ENCODE data around the gene PFKFB1.

Gene PFKFB1

GRCh38 chrX:55004231-55004630, 10.2 kb upstream of the PFKFB1 start:
- H2BK5ac ChIP-seq (ENCODE audit: low read length) = no peak overlapping the region
- H3K14ac ChIP-seq (ENCODE audit: low read length) = no peak overlapping the region
- WGBS, 2 donors (ENCODE audit: extremely low coverage in 2 of 2, insufficient read length in 2 of 2, insufficient replicate concordance in 1 of 2) = no CpG with 5 or more reads among the region's 1 CpG
- H3K23ac ChIP-seq (ENCODE audit: low read depth, low read length, poor library complexity) = no peak overlapping the region
- no peak for DNase-seq (ENCODE audit: low spot score)
- H3K27ac ChIP-seq (replicated peaks; ENCODE audit: low read length) = no peak overlapping the region
- H2BK15ac ChIP-seq (ENCODE audit: low read length) = no peak overlapping the region
- H4K91ac ChIP-seq (ENCODE audit: low read depth, low read length, poor library complexity) = no peak overlapping the region
- no peak overlapping the region for H4K8ac ChIP-seq (ENCODE audit: low read depth, low read length)
- no peaks in the 10 kb centered on the region for H3K27me3 ChIP-seq (ENCODE audit: control insufficient read depth in 3 of 3, insufficient read depth in 3 of 3, low read depth in 1 of 3, low read length in 3 of 3)
- no peak overlapping the region for H2AFZ ChIP-seq (ENCODE audit: low read length)
- H3K4me2 ChIP-seq (ENCODE audit: insufficient read depth, low read length, poor library complexity, severe bottlenecking) = no peak overlapping the region
- H3K4me3 ChIP-seq (ENCODE audit: low read length in 2 of 2) = no peak overlapping the region
- H2AK5ac ChIP-seq (ENCODE audit: low read depth, low read length) = no peak overlapping the region
- H3K9ac ChIP-seq (ENCODE audit: low read depth, low read length, poor library complexity) = no peak overlapping the region
- no peak overlapping the region for H2BK120ac ChIP-seq (ENCODE audit: low read depth, low read length)
- H3K4ac ChIP-seq (ENCODE audit: low read length) = no peak overlapping the region
- no peaks in the 10 kb centered on the region for H3K79me1 ChIP-seq (ENCODE audit: low read depth, low read length)
- H3K36me3 ChIP-seq (replicated peaks in 1 of 2; ENCODE audit: control insufficient read depth in 2 of 2, insufficient read depth in 2 of 2, low read length in 2 of 2) = peaks cover 20 to 57% of the 10 kb centered on the region in 2 donors
- no peak overlapping the region for H3K18ac ChIP-seq (ENCODE audit: low read length)
- no peaks in the 10 kb centered on the region for H3K4me1 ChIP-seq (ENCODE audit: control insufficient read depth in 2 of 2, insufficient read depth in 1 of 2, low read depth in 1 of 2, low read length in 2 of 2)
- H3K9me3 ChIP-seq (replicated peaks in 1 of 2; ENCODE audit: control insufficient read depth in 2 of 2, insufficient read depth in 1 of 2, low read depth in 1 of 2, low read length in 2 of 2) = no peaks in the 10 kb centered on the region
- no peak overlapping the region for H2BK12ac ChIP-seq (ENCODE audit: low read length)

GRCh38 chrX:54999717-55000598, 6.0 kb upstream of the PFKFB1 start, which contains the start of gene APEX2:
APEX2 (plus strand) TSS chrX:55000363; CDS start chrX:55000423, 60 bp downstream.
- Histone ChIP-seq H3K4me3 (ENCODE audit: low read length in 2 of 2) (peak within 1 kb of the TSS; percentile 75 to 92), H4K8ac (ENCODE audit: low read depth, low read length) (no peak within 1 kb of the TSS), H3K9ac (ENCODE audit: low read depth, low read length, poor library complexity) (peak within 1 kb of the TSS; percentile 38), H2AK5ac (ENCODE audit: low read depth, low read length) (no peak within 1 kb of the TSS), H3K27me3 (ENCODE audit: control insufficient read depth in 3 of 3, insufficient read depth in 3 of 3, low read depth in 1 of 3, low read length in 3 of 3) (no peaks in the 10 kb centered on the region), H3K36me3 (replicated peaks in 1 of 2; ENCODE audit: control insufficient read depth in 2 of 2, insufficient read depth in 2 of 2, low read length in 2 of 2) (peaks cover 10 to 36% of the 10 kb centered on the region in 2 donors), H3K27ac (replicated peaks; ENCODE audit: low read length) (peak within 1 kb of the TSS; percentile 75), H2BK120ac (ENCODE audit: low read depth, low read length) (no peak within 1 kb of the TSS), H2BK12ac (ENCODE audit: low read length) (no peak within 1 kb of the TSS), H2BK15ac (ENCODE audit: low read length) (no peak within 1 kb of the TSS), H3K79me1 (ENCODE audit: low read depth, low read length) (no peaks in the 10 kb centered on the region), H3K18ac (ENCODE audit: low read length) (no peak within 1 kb of the TSS), H3K4me1 (ENCODE audit: control insufficient read depth in 2 of 2, insufficient read depth in 1 of 2, low read depth in 1 of 2, low read length in 2 of 2) (no peaks in the 10 kb centered on the region), H3K23ac (ENCODE audit: low read depth, low read length, poor library complexity) (no peak within 1 kb of the TSS), H2BK5ac (ENCODE audit: low read length) (no peak within 1 kb of the TSS), H2AFZ (ENCODE audit: low read length) (peak within 1 kb of the TSS; percentile 91), H3K14ac (ENCODE audit: low read length) (no peak within 1 kb of the TSS), H3K4me2 (ENCODE audit: insufficient read depth, low read length, poor library complexity, severe bottlenecking) (peak within 1 kb of the TSS; percentile 51), H3K4ac (ENCODE audit: low read length) (no peak within 1 kb of the TSS), H4K91ac (ENCODE audit: low read depth, low read length, poor library complexity) (no peak within 1 kb of the TSS), H3K9me3 (replicated peaks in 1 of 2; ENCODE audit: control insufficient read depth in 2 of 2, insufficient read depth in 1 of 2, low read depth in 1 of 2, low read length in 2 of 2) (no peaks in the 10 kb centered on the region)
- peak; percentile 72 for DNase-seq (ENCODE audit: low spot score)
- no CpG with 5 or more reads among the region's 55 CpGs for WGBS, 2 donors (ENCODE audit: extremely low coverage in 2 of 2, insufficient read length in 2 of 2, insufficient replicate concordance in 1 of 2)

- no peak overlapping the region for H3K27ac ChIP-seq (replicated peaks; ENCODE audit: low read length)
- no peak overlapping the region for H2BK5ac ChIP-seq (ENCODE audit: low read length)
- H4K91ac ChIP-seq (ENCODE audit: low read depth, low read length, poor library complexity) = no peak overlapping the region
- H3K4me1 ChIP-seq (ENCODE audit: control insufficient read depth in 2 of 2, insufficient read depth in 1 of 2, low read depth in 1 of 2, low read length in 2 of 2) = no peaks in the 10 kb centered on the region
- no peak for DNase-seq (ENCODE audit: low spot score)
- no peak overlapping the region for H2BK120ac ChIP-seq (ENCODE audit: low read depth, low read length)
- no peak overlapping the region for H2BK12ac ChIP-seq (ENCODE audit: low read length)
- no peak overlapping the region for H3K14ac ChIP-seq (ENCODE audit: low read length)
- no peak overlapping the region for H3K23ac ChIP-seq (ENCODE audit: low read depth, low read length, poor library complexity)
- H2BK15ac ChIP-seq (ENCODE audit: low read length) = no peak overlapping the region
- H3K9ac ChIP-seq (ENCODE audit: low read depth, low read length, poor library complexity) = no peak overlapping the region
- H4K8ac ChIP-seq (ENCODE audit: low read depth, low read length) = no peak overlapping the region
- H3K4me3 ChIP-seq (ENCODE audit: low read length in 2 of 2) = no peak overlapping the region
- no peak overlapping the region for H2AK5ac ChIP-seq (ENCODE audit: low read depth, low read length)
- no peak overlapping the region for H3K4me2 ChIP-seq (ENCODE audit: insufficient read depth, low read length, poor library complexity, severe bottlenecking)
- no peak overlapping the region for H3K4ac ChIP-seq (ENCODE audit: low read length)
- no peaks in the 10 kb centered on the region for H3K27me3 ChIP-seq (ENCODE audit: control insufficient read depth in 3 of 3, insufficient read depth in 3 of 3, low read depth in 1 of 3, low read length in 3 of 3)
- no peaks in the 10 kb centered on the region for H3K36me3 ChIP-seq (replicated peaks in 1 of 2; ENCODE audit: control insufficient read depth in 2 of 2, insufficient read depth in 2 of 2, low read length in 2 of 2)
- H2AFZ ChIP-seq (ENCODE audit: low read length) = no peak overlapping the region
- no peak overlapping the region for H3K18ac ChIP-seq (ENCODE audit: low read length)
- H3K79me1 ChIP-seq (ENCODE audit: low read depth, low read length) = no peaks in the 10 kb centered on the region
- H3K9me3 ChIP-seq (replicated peaks in 1 of 2; ENCODE audit: control insufficient read depth in 2 of 2, insufficient read depth in 1 of 2, low read depth in 1 of 2, low read length in 2 of 2) = no peaks in the 10 kb centered on the region
Measured at GRCh38 chrX:54995621-54996020, 1.6 kb upstream of the PFKFB1 start.

GRCh38 chrX:54994668-54995351, 822 bp upstream of the PFKFB1 start:
- H2BK15ac ChIP-seq (ENCODE audit: low read length) = no peak overlapping the region
- no peaks in the 10 kb centered on the region for H3K36me3 ChIP-seq (replicated peaks in 1 of 2; ENCODE audit: control insufficient read depth in 2 of 2, insufficient read depth in 2 of 2, low read length in 2 of 2)
- no peak for DNase-seq (ENCODE audit: low spot score)
- H3K23ac ChIP-seq (ENCODE audit: low read depth, low read length, poor library complexity) = no peak overlapping the region
- no peak overlapping the region for H2BK12ac ChIP-seq (ENCODE audit: low read length)
- H3K4ac ChIP-seq (ENCODE audit: low read length) = no peak overlapping the region
- no peak overlapping the region for H3K4me3 ChIP-seq (ENCODE audit: low read length in 2 of 2)
- no peak overlapping the region for H2AFZ ChIP-seq (ENCODE audit: low read length)
- H3K9me3 ChIP-seq (replicated peaks in 1 of 2; ENCODE audit: control insufficient read depth in 2 of 2, insufficient read depth in 1 of 2, low read depth in 1 of 2, low read length in 2 of 2) = no peaks in the 10 kb centered on the region
- H4K8ac ChIP-seq (ENCODE audit: low read depth, low read length) = no peak overlapping the region
- H4K91ac ChIP-seq (ENCODE audit: low read depth, low read length, poor library complexity) = no peak overlapping the region
- H2AK5ac ChIP-seq (ENCODE audit: low read depth, low read length) = no peak overlapping the region
- H3K27me3 ChIP-seq (ENCODE audit: control insufficient read depth in 3 of 3, insufficient read depth in 3 of 3, low read depth in 1 of 3, low read length in 3 of 3) = no peaks in the 10 kb centered on the region
- H3K9ac ChIP-seq (ENCODE audit: low read depth, low read length, poor library complexity) = no peak overlapping the region
- H3K27ac ChIP-seq (replicated peaks; ENCODE audit: low read length) = no peak overlapping the region
- H3K18ac ChIP-seq (ENCODE audit: low read length) = no peak overlapping the region
- H2BK120ac ChIP-seq (ENCODE audit: low read depth, low read length) = no peak overlapping the region
- H2BK5ac ChIP-seq (ENCODE audit: low read length) = no peak overlapping the region
- peak overlapping the region; percentile 2 for H3K4me2 ChIP-seq (ENCODE audit: insufficient read depth, low read length, poor library complexity, severe bottlenecking)
- no peak overlapping the region for H3K14ac ChIP-seq (ENCODE audit: low read length)
- H3K4me1 ChIP-seq (ENCODE audit: control insufficient read depth in 2 of 2, insufficient read depth in 1 of 2, low read depth in 1 of 2, low read length in 2 of 2) = no peaks in the 10 kb centered on the region
- WGBS, 2 donors (ENCODE audit: extremely low coverage in 2 of 2, insufficient read length in 2 of 2, insufficient replicate concordance in 1 of 2) = no CpG with 5 or more reads among the region's 6 CpGs
- no peaks in the 10 kb centered on the region for H3K79me1 ChIP-seq (ENCODE audit: low read depth, low read length)

Measured in neuronal stem cell (in vitro differentiated cells).